ENCODE data around the gene C9orf78.
A peak's percentile ranks its signal among the peaks of the same experiment; 100 is the strongest.
"Not testable (repeated sequence)": the region's sequence is repeated elsewhere in the genome, so short reads cannot be mapped to it uniquely, and the experiment has no call there.

Gene C9orf78

GRCh38 chr9:129812385-129812784, 22.7 kb downstream of the C9orf78 start:
- DNase-seq (ENCODE audit: low read depth), result no peak

DNA sequence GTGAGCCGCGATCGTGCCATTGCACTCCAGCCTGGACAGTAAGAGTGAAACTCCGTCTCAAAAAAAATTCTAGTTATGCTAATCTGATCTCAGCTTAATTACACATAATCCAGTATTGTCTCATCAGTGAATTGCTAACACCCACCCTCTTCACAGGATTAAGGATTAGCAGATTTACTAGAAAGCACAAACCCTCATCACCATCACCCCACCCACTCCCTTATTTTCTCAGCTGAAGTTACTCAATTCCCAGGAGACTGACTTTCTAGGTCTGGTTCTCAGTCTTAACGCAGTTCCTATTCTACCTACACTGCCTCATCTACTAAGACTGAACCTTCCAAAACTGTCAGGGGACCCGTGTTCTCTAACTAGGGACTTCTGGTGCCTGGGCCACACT, 23.1 kb downstream of the C9orf78 start:
- no peak for DNase-seq (ENCODE audit: low read depth)

- no peak for DNase-seq (ENCODE audit: low read depth)
Observed at GRCh38 chr9:129810788-129811187, 24.3 kb downstream of the C9orf78 start.

DNA sequence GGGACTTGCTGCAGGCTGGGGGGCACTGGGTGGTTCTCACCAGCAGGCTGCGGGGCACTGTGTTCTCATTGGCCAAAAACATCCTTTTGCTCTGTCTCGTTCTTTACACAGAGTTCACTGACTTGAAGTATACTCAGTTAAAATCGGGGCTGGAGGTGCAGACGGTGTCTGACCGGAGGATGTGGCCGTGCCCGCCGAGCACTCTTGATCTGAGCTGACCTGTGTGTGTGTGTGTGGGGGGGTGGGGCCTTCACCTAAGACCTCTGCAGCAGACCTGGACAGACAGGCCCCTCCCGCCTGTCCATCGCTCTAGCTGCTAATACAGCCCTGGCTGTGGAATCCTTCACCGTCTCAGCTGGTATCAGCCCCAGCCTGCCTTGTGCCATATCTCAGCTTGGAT, 25.0 kb downstream of the C9orf78 start:
- no peak for DNase-seq (ENCODE audit: low read depth)

DNA sequence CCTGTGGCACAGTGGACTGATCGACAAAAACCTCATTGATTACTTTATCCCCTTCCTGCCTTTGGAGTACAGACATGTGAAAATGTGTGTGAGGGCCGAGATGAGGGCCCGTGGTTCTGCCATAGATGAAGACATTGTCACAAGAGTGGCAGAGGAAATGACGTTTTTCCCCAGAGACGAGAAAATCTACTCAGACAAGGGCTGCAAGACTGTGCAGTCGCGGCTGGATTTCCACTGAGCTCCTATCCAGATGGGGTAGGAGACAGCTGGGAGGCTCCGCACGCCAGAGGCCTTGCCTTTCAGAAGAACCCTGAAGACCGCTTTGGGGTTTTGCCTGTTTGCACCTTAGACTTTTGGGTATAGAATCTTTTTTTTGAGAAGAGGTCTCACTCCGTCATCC, 25.7 kb downstream of the C9orf78 start:
- DNase-seq (ENCODE audit: low read depth), result no peak

DNA sequence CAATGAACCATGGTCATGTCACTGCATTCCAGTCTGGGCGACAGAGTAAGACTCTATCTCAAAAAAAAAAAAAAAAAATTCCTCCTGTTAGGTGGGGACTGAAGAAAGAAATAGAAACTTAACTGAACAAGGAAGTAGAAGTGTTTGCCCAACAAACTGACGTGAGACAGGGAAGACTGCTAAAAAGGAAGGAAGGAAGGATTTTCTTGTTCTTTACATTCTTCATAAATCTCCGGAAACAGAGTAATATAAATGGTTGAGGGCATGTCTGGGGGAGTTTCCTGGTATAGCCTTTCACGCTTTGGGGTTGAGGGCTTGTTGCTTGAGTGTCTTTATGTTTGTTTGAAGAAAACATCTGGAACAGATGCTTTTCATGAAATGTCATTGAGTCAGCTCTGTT, 29.0 kb downstream of the C9orf78 start:
- no peak for DNase-seq (ENCODE audit: low read depth)

GRCh38 chr9:129803676-129804060, 31.4 kb downstream of the C9orf78 start:
- peak; percentile 12 for DNase-seq (ENCODE audit: low read depth)

DNA sequence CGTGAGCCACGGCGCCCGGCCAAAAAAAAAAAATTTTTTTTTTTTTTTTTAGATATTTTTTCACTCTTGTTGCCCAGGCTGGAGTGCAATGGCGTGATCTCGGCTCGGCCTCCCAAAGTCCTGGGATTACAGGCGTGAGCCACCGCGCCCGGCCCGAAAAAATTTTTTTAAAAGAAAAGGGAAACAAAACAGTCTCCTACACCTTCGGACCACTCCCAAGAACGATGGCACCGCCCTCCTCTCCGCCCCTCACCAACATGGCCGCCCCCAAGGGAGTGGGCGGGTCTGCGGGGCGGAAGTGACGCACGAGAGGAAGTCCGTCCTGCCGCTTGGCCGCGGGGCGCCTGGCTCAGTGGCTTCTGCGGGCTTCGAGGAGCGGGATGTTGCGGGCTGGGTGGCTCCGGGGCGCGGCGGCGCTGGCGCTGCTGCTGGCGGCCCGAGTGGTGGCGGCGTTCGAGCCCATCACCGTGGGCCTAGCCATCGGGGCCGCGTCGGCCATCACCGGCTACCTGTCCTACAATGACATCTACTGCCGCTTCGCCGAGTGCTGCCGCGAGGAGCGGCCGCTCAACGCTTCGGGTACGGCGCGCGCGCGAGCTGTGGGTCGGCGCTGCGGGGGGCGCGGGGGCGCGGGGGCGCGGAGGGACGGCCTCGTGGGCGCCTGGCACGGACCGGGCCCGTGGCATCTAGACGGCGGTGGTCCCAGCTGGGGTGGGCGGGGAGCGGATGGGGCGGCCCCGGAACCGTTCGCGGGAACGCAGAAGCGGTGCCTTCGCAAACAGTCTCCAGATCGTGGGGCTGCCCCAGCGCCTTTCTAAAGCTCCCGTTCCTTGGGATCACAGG, 32.0 kb downstream of the C9orf78 start, which contains the start of gene TOR1B:
Gene TOR1B (plus strand): TSS at position 352 of the 843 bp plus-strand sequence. CDS start 29 bp downstream, at position 381.
- peak; percentile 92 for DNase-seq (ENCODE audit: low read depth)

- DNase-seq (ENCODE audit: low read depth), result no peak
Observed at GRCh38 chr9:129801504-129801903, 33.6 kb downstream of the C9orf78 start.

- DNase-seq (ENCODE audit: low read depth), result no peak
Observed at GRCh38 chr9:129798973-129799372, 36.1 kb downstream of the C9orf78 start.

DNA sequence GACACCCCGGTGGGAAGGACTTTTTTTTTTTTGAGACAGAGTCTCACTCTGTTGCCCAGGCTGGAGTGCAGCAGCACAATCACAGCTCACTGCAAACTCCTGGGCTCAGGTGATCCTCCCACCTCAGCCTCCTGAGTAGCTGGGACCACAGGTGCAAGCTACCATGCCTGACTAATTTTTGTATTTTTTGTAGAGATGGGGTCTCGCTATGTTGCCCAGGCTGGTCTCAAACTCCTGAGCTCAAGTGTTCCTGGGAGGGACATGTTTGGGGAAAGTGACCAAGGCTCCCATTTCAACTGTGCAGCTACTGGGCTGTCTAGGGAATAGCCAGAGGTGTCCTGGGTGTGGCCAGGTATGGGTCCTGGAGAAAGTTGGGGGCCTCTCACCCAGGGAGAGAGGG, 39.0 kb downstream of the C9orf78 start:
- DNase-seq (ENCODE audit: low read depth), result not testable (repeated sequence)

- DNase-seq (ENCODE audit: low read depth), result no peak
Observed at GRCh38 chr9:129794549-129794948, 40.5 kb downstream of the C9orf78 start.

- DNase-seq (ENCODE audit: low read depth), result no peak
Observed at GRCh38 chr9:129786481-129786880, 48.6 kb downstream of the C9orf78 start.

DNA sequence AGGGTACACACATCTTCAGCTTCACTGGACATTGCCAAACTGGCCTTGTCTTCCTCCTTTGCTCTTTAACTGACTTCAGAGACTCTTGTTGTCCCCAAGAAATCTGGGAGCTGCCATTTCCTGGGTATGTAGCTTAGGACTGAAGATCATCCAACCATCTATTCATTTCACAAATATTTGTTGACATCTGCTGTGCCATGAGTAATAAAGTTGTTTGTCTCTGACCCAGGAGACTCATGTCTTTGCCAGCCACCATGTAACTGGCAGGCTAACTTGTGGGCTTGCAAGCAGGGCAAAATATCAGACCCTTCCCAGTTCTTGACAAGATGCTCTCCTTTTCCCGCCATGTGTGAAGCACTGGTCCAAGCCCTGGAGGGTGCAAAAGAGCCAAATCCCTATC, 49.2 kb downstream of the C9orf78 start:
- DNase-seq (ENCODE audit: low read depth), result peak; percentile 23

GRCh38 chr9:129784970-129785369, 50.1 kb downstream of the C9orf78 start:
- DNase-seq (ENCODE audit: low read depth), result peak; percentile 29

GRCh38 chr9:129783516-129784361, 51.3 kb downstream of the C9orf78 start:
- DNase-seq (ENCODE audit: low read depth), result peak; percentile 77

DNA sequence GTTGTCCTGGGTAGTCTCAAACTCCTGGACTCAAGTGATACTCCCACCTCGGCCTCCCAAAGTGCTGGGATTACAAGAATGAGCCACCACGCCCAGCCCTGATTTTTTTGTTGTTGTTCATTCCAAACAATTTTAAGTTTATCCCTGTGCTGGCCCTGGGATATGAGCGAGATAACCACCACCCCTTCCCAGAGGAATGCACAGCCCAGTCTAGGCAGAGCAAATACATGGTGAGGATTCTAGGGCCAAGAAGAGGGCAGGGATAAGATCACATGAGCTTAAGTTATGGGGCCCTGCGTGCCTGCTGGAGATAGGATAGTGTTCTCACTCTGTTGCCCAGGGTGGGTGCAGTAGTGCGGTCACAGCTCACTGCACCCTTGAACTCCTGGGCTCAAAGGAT, 53.1 kb downstream of the C9orf78 start:
- DNase-seq (ENCODE audit: low read depth), result peak; percentile 68

GRCh38 chr9:129781131-129781530, 53.9 kb downstream of the C9orf78 start:
- no peak for DNase-seq (ENCODE audit: low read depth)

DNA sequence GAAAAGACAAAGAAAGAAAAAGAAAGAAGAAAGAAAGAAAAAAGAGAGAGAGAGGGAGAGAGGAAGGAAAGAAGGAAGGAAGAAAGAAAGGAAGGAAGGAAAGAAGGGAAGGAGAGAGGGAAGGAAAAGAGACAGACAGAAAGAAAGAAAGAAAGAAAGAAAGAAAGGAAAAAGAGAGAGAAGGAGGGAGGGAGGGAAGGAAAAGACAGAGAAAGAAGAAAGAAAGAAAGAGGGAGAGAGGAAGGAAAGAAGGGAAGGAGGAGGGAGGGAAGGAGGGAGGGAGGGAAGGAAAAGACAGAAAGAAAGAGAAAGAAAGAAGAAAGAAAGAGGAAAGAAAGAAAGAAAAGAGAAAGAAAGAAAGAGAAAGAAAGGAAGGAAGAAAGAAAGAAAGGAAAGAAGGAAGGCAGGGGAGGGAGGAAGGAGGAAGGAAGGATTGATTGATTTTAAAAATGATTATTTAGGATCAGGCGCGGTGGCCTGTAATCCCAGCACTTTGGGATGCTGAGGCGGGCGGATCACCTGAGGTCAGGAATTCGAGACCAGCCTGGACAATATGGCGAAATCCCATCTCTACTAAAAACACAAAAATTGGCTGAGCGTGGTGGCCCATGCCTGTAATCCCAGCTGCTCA, 55.4 kb downstream of the C9orf78 start:
- no peak for DNase-seq (ENCODE audit: low read depth)

GRCh38 chr9:129778469-129778868, 56.6 kb downstream of the C9orf78 start:
- DNase-seq (ENCODE audit: low read depth), result no peak

DNA sequence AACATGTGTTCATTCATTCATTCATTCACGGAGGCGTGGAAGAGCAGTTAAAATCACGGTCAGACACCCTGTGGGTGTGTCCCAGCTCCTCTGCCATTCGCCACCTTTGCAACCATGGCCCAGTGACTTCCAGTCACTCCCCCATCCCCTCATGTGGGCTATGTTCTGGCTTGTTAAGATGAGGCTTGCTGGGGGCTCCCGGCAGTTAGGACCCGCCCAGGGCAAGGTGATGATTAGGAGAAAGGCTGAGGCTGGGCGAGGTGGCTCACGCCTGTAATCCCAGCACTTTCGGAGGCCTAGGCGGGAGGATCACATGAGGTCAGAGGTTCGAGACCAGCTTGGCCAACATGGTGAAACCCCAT, 57.3 kb downstream of the C9orf78 start:
- no peak for DNase-seq (ENCODE audit: low read depth)
